SK-N-SH (cell line): ENCODE data around the gene PACSIN2. TPM values are rescaled to one million over a fixed set of nuclear protein-coding genes. Genes with fewer than 3 reads are reported as not detected.

Experiments used
- CTCF ChIA-PET: fragments of 300-600, 350-600 bp; formaldehyde crosslinking; extraction: SDS; loops from one replicate; lab custom pipeline; 2021; lab: Yijun Ruan, JAX
- POLR2A ChIA-PET: fragments of 350-600 bp; sonication (Branson Sonifier 250); formaldehyde crosslinking; extraction: SDS; loops from one replicate; lab custom pipeline; 2020; ENCODE audit warnings: antibody characterized with exemption, inconsistent platforms; lab: Yijun Ruan, JAX
- DNase-seq: peaks from one replicate; pipeline ENCODE4 v3.0.0; 2012
- H2AFZ ChIP-seq: fragments of 200-600 bp; sonication (generic); 2 replicates; pipeline ENCODE4 v1.8.1; 2016; ENCODE audit warnings: antibody characterized with exemption, mild to moderate bottlenecking, low read depth
- H3F3A ChIP-seq: fragments of 200-600 bp; sonication (generic); replicated peaks from 2 replicates; pipeline ENCODE3; 2016; ENCODE audit warnings: antibody characterized with exemption, mild to moderate bottlenecking; ENCODE audit not compliant: insufficient read depth
- H3K27ac ChIP-seq, 2 experiments: fragments of 200-500 bp in 1 of 2; fragments of 200-600 bp in 1 of 2; sonication (Bioruptor generic) in 1 of 2; sonication (generic), shearing (Covaris generic) in 1 of 2; 2 replicates each; pipeline versions ENCODE4 v1.5.1 to v1.6.1; 2014 to 2016; ENCODE audit warnings: low read depth in 2 of 2, inconsistent platforms in 1 of 2, low read length in 1 of 2, mild to moderate bottlenecking in 1 of 2, mixed read lengths in 1 of 2
- H3K27me3 ChIP-seq: fragments of 200-600 bp; sonication (generic), shearing (Covaris generic); 2 replicates; pipeline ENCODE4 v1.6.1; 2016; ENCODE audit warnings: mixed run types; ENCODE audit not compliant: insufficient read depth
- H3K36me3 ChIP-seq, 2 experiments: fragments of 200-500 bp in 1 of 2; fragments of 200-600 bp in 1 of 2; sonication (Bioruptor generic) in 1 of 2; sonication (generic) in 1 of 2; replicated peaks in 1 of 2; 2 replicates each; pipeline versions ENCODE3 to v1.5.1; 2014 to 2016; ENCODE audit warnings: low read length in 1 of 2, mild to moderate bottlenecking in 1 of 2; ENCODE audit not compliant: insufficient read depth in 2 of 2, control insufficient read depth in 1 of 2
- H3K4me1 ChIP-seq, 2 experiments: fragments of 200-500 bp in 1 of 2; fragments of 200-600 bp in 1 of 2; sonication (Bioruptor generic) in 1 of 2; sonication (generic), shearing (Covaris generic) in 1 of 2; 2 replicates each; pipeline versions ENCODE4 v1.5.1 to v1.6.1; 2014 to 2016; ENCODE audit warnings: low read depth in 1 of 2, low read length in 1 of 2, mixed run types in 1 of 2; ENCODE audit not compliant: insufficient read depth in 2 of 2, control insufficient read depth in 1 of 2
- H3K4me2 ChIP-seq: fragments of 200-600 bp; sonication (generic), shearing (Covaris generic); 2 replicates; pipeline ENCODE4 v1.6.1; 2017; ENCODE audit warnings: mixed run types
- H3K4me3 ChIP-seq, 2 experiments: fragments of 200-500 bp in 1 of 2; fragments of 200-600 bp in 1 of 2; sonication (Bioruptor generic) in 1 of 2; sonication (generic), shearing (Covaris generic) in 1 of 2; 2 replicates each; pipeline versions ENCODE4 v1.5.1 to v1.8.1; 2014 to 2016; ENCODE audit warnings: low read depth in 2 of 2, inconsistent platforms in 1 of 2, low read length in 1 of 2, mild to moderate bottlenecking in 1 of 2, mixed read lengths in 1 of 2, moderate library complexity in 1 of 2
- H3K79me2 ChIP-seq: fragments of 200-600 bp; sonication (generic); 2 replicates; pipeline ENCODE4 v1.8.1; 2017; ENCODE audit warnings: mild to moderate bottlenecking; ENCODE audit not compliant: insufficient read depth
- H3K9ac ChIP-seq: fragments of 200-600 bp; sonication (generic); 2 replicates; pipeline ENCODE4 v1.6.1; 2017; ENCODE audit warnings: mixed run types
- H3K9me2 ChIP-seq: fragments of 200-600 bp; sonication (generic); 2 replicates; pipeline ENCODE4 v1.6.1; 2017; ENCODE audit warnings: mixed run types
- H3K9me3 ChIP-seq: fragments of 200-600 bp; sonication (generic); 2 replicates; pipeline ENCODE4 v1.6.1; 2017; ENCODE audit warnings: mixed run types, mild to moderate bottlenecking, moderate library complexity
- H4K20me1 ChIP-seq: fragments of 200-600 bp; sonication (generic); 2 replicates; pipeline ENCODE4 v1.6.1; 2017; ENCODE audit warnings: mild to moderate bottlenecking, mixed run types; ENCODE audit not compliant: insufficient read depth
- CHD2 ChIP-seq: fragments of 150-350 bp; IDR thresholded peaks from 2 replicates; pipeline ENCODE4 v1.6.1; 2018; ENCODE audit warnings: low read length; ENCODE audit not compliant: partially characterized antibody
- CTCF ChIP-seq: fragments of 200-600 bp; sonication (generic); IDR thresholded peaks from 2 replicates; pipeline ENCODE4 v1.6.1; 2017; ENCODE audit warnings: antibody characterized with exemption, mild to moderate bottlenecking, moderate library complexity
- EP300 ChIP-seq, 2 experiments: IDR thresholded peaks; 2 replicates each; pipeline versions ENCODE4 v1.4.0 to v1.6.1; 2012; ENCODE audit warnings: borderline replicate concordance in 1 of 2, low read depth in 1 of 2, low read length in 1 of 2
- EZH2phosphoT487 ChIP-seq: fragments of 200-600 bp; sonication (generic); IDR thresholded peaks from 2 replicates; pipeline ENCODE4 v1.6.1; 2017; ENCODE audit warnings: low read depth, mixed run types, mild to moderate bottlenecking, antibody characterized with exemption, moderate library complexity, borderline replicate concordance
- FOSL2 ChIP-seq: IDR thresholded peaks from 2 replicates; pipeline ENCODE4 v1.4.0; 2012; ENCODE audit warnings: low read depth, mild to moderate bottlenecking, moderate library complexity, borderline replicate concordance
- FOXJ3 ChIP-seq: sonication (generic); formaldehyde crosslinking; IDR thresholded peaks from 2 replicates; pipeline ENCODE4 v1.5.1; 2020; ENCODE audit warnings: mild to moderate bottlenecking, missing genetic modification reagents
- GATA2 ChIP-seq: sonication (generic); formaldehyde crosslinking; IDR thresholded peaks from 2 replicates; pipeline ENCODE4 v1.5.0; 2020; ENCODE audit warnings: mild to moderate bottlenecking, missing genetic modification reagents
- MAX ChIP-seq: IDR thresholded peaks from 2 replicates; pipeline ENCODE4 v1.4.0; 2012; ENCODE audit warnings: low read depth
- NRF1 ChIP-seq: IDR thresholded peaks from 2 replicates; pipeline ENCODE4 v1.6.1; 2012; ENCODE audit warnings: low read depth, mild to moderate bottlenecking, low read length
- RAD21 ChIP-seq: IDR thresholded peaks from 2 replicates; pipeline ENCODE4 v1.6.1; 2012; ENCODE audit warnings: mild to moderate bottlenecking, low read length
- RCOR1 ChIP-seq: fragments of 150-350 bp; IDR thresholded peaks from 2 replicates; pipeline ENCODE4 v1.6.1; 2017; ENCODE audit warnings: antibody characterized with exemption, low read length
- REST ChIP-seq: IDR thresholded peaks from 2 replicates; pipeline ENCODE4 v1.6.1; 2012; ENCODE audit warnings: mild to moderate bottlenecking, low read depth, low read length, moderate library complexity
- TAF1 ChIP-seq: IDR thresholded peaks from 2 replicates; pipeline ENCODE4 v1.6.1; 2012; ENCODE audit warnings: low read depth, mild to moderate bottlenecking, low read length, moderate library complexity, borderline replicate concordance
- TEAD4 ChIP-seq: IDR thresholded peaks from 2 replicates; pipeline ENCODE4 v1.4.0; 2012; ENCODE audit warnings: mild to moderate bottlenecking, borderline replicate concordance; ENCODE audit not compliant: insufficient read depth
- USF2 ChIP-seq: fragments of 150-350 bp; IDR thresholded peaks from 2 replicates; pipeline ENCODE4 v1.6.1; 2017; ENCODE audit warnings: antibody characterized with exemption, low read length, low read depth, borderline replicate concordance
- YY1 ChIP-seq: IDR thresholded peaks from 2 replicates; pipeline ENCODE4 v1.4.0; 2012; ENCODE audit warnings: low read depth, mild to moderate bottlenecking
- ZBTB33 ChIP-seq: IDR thresholded peaks from 2 replicates; pipeline ENCODE4 v1.4.0; 2012; ENCODE audit warnings: low read depth, borderline replicate concordance
- whole genome bisulfite sequencing: methylation state at CpG from one replicate; pipeline ENCODE4 v1.1.6; 2017; ENCODE audit warnings: low lambda C conversion rate; 5-methylcytosine and 5-hydroxymethylcytosine counted together
- polyA plus RNA-seq, 3 experiments: library from polyadenylated mRNA; depleted of rRNA; stranded (reverse); fragments of >200 nt; gene quantifications; 2 replicates each; pipeline ENCODE4 v1.2.3, GENCODE V29; 2012

The PACSIN2 gene
- polyA plus RNA-seq, 1 of the 3 experiments (the other 2 are of a cell fraction) = 60.5 TPM

GRCh38 chr22:42938449-42938848 lies 76.5 kb downstream of the PACSIN2 start:
- no peak for TF ChIP-seq TEAD4
- H3K9me3 ChIP-seq = no peaks in the 10 kb centered on the region
- H3K79me2 ChIP-seq = peaks cover 77% of the 10 kb centered on the region
- peaks cover 0 to 4% of the 10 kb centered on the region in 2 experiments for H3K36me3 ChIP-seq
- peak overlapping the region in 1 of 2 experiments; percentile 98; a peak in 2 of 4 replicates for H3K27ac ChIP-seq
- peaks cover 15% of the 10 kb centered on the region for H3F3A ChIP-seq
- POLR2A ChIA-PET = no interaction called here
- H4K20me1 ChIP-seq = no peaks in the 10 kb centered on the region
- no peak overlapping the region for H3K4me3 ChIP-seq
- peak overlapping the region; percentile 73; the same call in 1 of the 2 replicates for H3K4me2 ChIP-seq
- H3K9ac ChIP-seq = peak overlapping the region; percentile 70; the same call in 1 of the 2 replicates
- CTCF ChIA-PET = no interaction called here
- WGBS = 90% methylated on average over 2 of the region's 7 CpGs
- H3K27me3 ChIP-seq = no peaks in the 10 kb centered on the region
- H3K9me2 ChIP-seq = no peaks in the 10 kb centered on the region
- H3K4me1 ChIP-seq = peaks cover 8 to 38% of the 10 kb centered on the region in 2 experiments; a peak in 3 of 4 replicates
- H2AFZ ChIP-seq = no peak overlapping the region
- no peak for DNase-seq

DNA sequence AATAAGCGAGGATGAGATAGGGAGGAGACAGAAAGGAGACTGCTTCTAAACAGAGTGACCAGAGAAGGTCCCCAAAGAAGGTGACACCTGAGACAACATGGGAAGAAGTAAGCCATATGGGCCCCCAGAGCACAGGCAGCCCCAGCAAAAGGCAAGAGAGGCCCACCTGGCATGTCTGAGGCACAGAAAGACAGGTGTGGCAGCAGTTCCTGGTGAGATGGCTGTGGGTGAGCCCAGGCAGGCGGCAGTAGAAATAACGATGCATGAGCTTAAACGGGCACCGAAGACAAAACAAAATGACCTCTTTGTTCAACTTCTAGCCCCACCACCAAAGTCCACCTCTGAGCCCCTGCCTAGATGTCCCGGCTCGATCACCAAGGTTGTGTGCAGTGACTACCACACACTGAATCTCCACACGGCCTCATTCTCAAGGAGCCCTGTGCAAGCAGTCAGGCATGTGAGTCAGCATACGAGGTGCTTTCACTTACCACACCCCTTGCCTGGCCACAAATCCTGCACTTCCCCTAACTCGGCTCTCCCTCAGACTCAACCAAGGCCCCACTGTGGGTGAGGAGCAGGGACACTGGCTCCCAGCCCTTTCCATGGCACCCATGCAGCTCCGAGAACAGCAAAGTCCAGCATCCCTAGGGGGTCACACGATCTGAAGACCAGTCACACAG lies 77.6 kb downstream of the PACSIN2 start:
- H3K9ac ChIP-seq = peak overlapping the region; percentile 58; the same call in 1 of the 2 replicates
- peaks cover 79% of the 10 kb centered on the region for H3K79me2 ChIP-seq
- H3K36me3 ChIP-seq = no peaks in the 10 kb centered on the region
- H4K20me1 ChIP-seq = no peaks in the 10 kb centered on the region
- DNase-seq = no peak
- peak overlapping the region in 1 of 2 experiments; percentile 98; a peak in 2 of 4 replicates for H3K27ac ChIP-seq
- ChIA-PET CTCF (no interaction called here), POLR2A (interaction anchor here (0.6 kb wide), 1 partner anchor 47 kb away, joined by 8 read pairs; no protein-coding TSS in a partner anchor)
- H3K27me3 ChIP-seq = no peaks in the 10 kb centered on the region
- H3F3A ChIP-seq = peaks cover 23% of the 10 kb centered on the region
- peaks cover 9 to 46% of the 10 kb centered on the region in 2 experiments; a peak in 3 of 4 replicates for H3K4me1 ChIP-seq
- H3K9me2 ChIP-seq = no peaks in the 10 kb centered on the region
- H3K4me3 ChIP-seq = no peak overlapping the region
- 58% methylated on average over 4 of the region's 12 CpGs for WGBS
- H2AFZ ChIP-seq = no peak overlapping the region
- H3K4me2 ChIP-seq = peak overlapping the region; percentile 73
- H3K9me3 ChIP-seq = no peaks in the 10 kb centered on the region
- no peak for TF ChIP-seq RAD21
- TF ChIP-seq REST = no peak
- TF ChIP-seq RCOR1 = no peak
- no peak for TF ChIP-seq CTCF
- no peak for TF ChIP-seq NRF1
- no peak for TF ChIP-seq USF2
- no peak for TF ChIP-seq GATA2 (CRISPR knock-in tag)
- no peak for TF ChIP-seq YY1
- TF ChIP-seq EP300 (IDR thresholded peaks at IDR 0.05; ENCODE audit: borderline replicate concordance in 1 of 2, low read depth in 1 of 2, low read length in 1 of 2) = no peak
- no peak for TF ChIP-seq FOSL2
- TF ChIP-seq ZBTB33 = no peak
- no peak for TF ChIP-seq MAX
- no peak for TF ChIP-seq TAF1
- TF ChIP-seq FOXJ3 (CRISPR knock-in tag) = no peak
- no peak for TF ChIP-seq EZH2phosphoT487
- TF ChIP-seq CHD2 = no peak
